ENCODE results near the gene ZBTB43.

Gene ZBTB43

GRCh38 chr9:126862104-126862761, 57.4 kb downstream of the ZBTB43 start:
- TF ChIP-seq CTCF (IDR thresholded peaks at IDR 0.05; ENCODE audit: insufficient read depth, low read length, poor library complexity, severe bottlenecking), result no peak
- Histone ChIP-seq H3K27me3 (replicated peaks; ENCODE audit: control insufficient read depth, insufficient read depth, low read length) (peaks cover 2% of the 10 kb centered on the region; the same call in 1 of the 2 replicates), H3K4me3 (replicated peaks; ENCODE audit: low read depth, low read length) (peak overlapping the region; percentile 78), H3K36me3 (ENCODE audit: control insufficient read depth, insufficient read depth, low read length) (peaks cover 2% of the 10 kb centered on the region)
- no peak for DNase-seq (ENCODE audit: extremely low read depth, insufficient read length)

- no peak for DNase-seq (ENCODE audit: extremely low read depth, insufficient read length)
- no peak overlapping the region for H3K4me3 ChIP-seq (replicated peaks; ENCODE audit: low read depth, low read length)
- H3K27me3 ChIP-seq (replicated peaks; ENCODE audit: control insufficient read depth, insufficient read depth, low read length), result no peaks in the 10 kb centered on the region
- peaks cover 3% of the 10 kb centered on the region for H3K36me3 ChIP-seq (ENCODE audit: control insufficient read depth, insufficient read depth, low read length)
- no peak for TF ChIP-seq CTCF (IDR thresholded peaks at IDR 0.05; ENCODE audit: insufficient read depth, low read length, poor library complexity, severe bottlenecking)
Measured at GRCh38 chr9:126864771-126865170, 59.9 kb downstream of the ZBTB43 start.

GRCh38 chr9:126869368-126869767, 64.5 kb downstream of the ZBTB43 start:
- H3K4me3 ChIP-seq (replicated peaks; ENCODE audit: low read depth, low read length), result no peak overlapping the region
- no peak for DNase-seq (ENCODE audit: extremely low read depth, insufficient read length)
- TF ChIP-seq CTCF (IDR thresholded peaks at IDR 0.05; ENCODE audit: insufficient read depth, low read length, poor library complexity, severe bottlenecking), result no peak
- no peaks in the 10 kb centered on the region for H3K27me3 ChIP-seq (replicated peaks; ENCODE audit: control insufficient read depth, insufficient read depth, low read length)
- H3K36me3 ChIP-seq (ENCODE audit: control insufficient read depth, insufficient read depth, low read length), result peaks cover 3% of the 10 kb centered on the region

GRCh38 chr9:126872516-126872915, 67.7 kb downstream of the ZBTB43 start:
- no peak for TF ChIP-seq CTCF (IDR thresholded peaks at IDR 0.05; ENCODE audit: insufficient read depth, low read length, poor library complexity, severe bottlenecking)
- H3K36me3 ChIP-seq (ENCODE audit: control insufficient read depth, insufficient read depth, low read length), result 0 out of 2 replicates have a peak, but pooled peaks cover 2% of the 10 kb centered on the region
- H3K4me3 ChIP-seq (replicated peaks; ENCODE audit: low read depth, low read length), result no peak overlapping the region
- no peaks in the 10 kb centered on the region for H3K27me3 ChIP-seq (replicated peaks; ENCODE audit: control insufficient read depth, insufficient read depth, low read length)
- DNase-seq (ENCODE audit: extremely low read depth, insufficient read length), result no peak

- Histone ChIP-seq H3K36me3 (ENCODE audit: control insufficient read depth, insufficient read depth, low read length) (peaks cover 4% of the 10 kb centered on the region; the same call in 1 of the 2 replicates), H3K27me3 (replicated peaks; ENCODE audit: control insufficient read depth, insufficient read depth, low read length) (no peaks in the 10 kb centered on the region), H3K4me3 (replicated peaks; ENCODE audit: low read depth, low read length) (no peak overlapping the region)
- TF ChIP-seq CTCF (IDR thresholded peaks at IDR 0.05; ENCODE audit: insufficient read depth, low read length, poor library complexity, severe bottlenecking), result no peak
- no peak for DNase-seq (ENCODE audit: extremely low read depth, insufficient read length)
Measured at GRCh38 chr9:126874546-126875314, 69.9 kb downstream of the ZBTB43 start.

Data from GM06990 (cell line).